Measurements from ENCODE around the gene SOWAHB.

The SOWAHB gene

GRCh38 chr4:76897536-76898384, at the start of gene SOWAHB:
TSS of gene SOWAHB (minus strand) at chr4:76898144. CDS start at chr4:76897849, 295 bp downstream.
- DNase-seq = no peak

DNA sequence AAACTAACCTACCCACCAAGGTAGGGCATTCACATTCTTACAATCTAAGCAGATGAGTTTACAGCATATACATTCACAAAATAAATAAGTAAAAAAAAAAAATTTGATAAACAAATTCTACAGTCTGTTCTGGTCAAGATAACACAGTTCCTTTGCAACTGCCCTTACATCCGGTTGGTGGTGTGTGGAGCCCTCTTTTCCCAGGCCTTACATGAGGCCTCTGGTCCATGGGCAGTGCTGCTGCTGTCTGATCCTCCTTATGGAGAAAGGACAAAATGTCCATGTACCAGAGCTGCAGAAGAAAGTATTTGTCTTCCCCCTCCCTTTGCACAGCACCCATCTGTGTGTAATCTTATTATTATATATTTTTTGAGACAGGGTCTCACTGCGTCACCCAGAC, 49.4 kb upstream of the SOWAHB start:
- peak; percentile 11 for DNase-seq

- peak; percentile 15 for DNase-seq
Measured at GRCh38 chr4:76943790-76944189, 45.8 kb upstream of the SOWAHB start.

- no peak for DNase-seq
Measured at GRCh38 chr4:76943129-76943620, 45.2 kb upstream of the SOWAHB start.

DNA sequence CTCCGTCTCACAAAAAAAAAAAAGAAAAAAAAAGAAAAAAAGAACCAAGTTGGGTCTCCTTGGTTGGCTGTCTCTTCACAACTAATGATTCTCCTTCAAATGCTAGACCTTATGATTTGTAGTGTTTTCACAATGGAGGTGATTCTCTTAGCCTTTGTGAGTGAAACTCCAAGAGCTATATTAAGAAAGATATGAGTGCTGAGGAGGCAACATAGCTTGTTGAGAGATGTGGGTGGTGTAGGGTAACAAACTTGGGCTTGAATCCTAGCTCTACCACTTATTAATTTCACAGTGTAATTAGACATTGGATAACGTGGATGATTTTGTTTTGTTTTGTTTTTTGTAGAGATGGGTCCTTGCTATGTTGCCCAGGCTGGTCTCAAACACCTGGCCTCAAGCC, 41.2 kb upstream of the SOWAHB start:
- DNase-seq = no peak

DNA sequence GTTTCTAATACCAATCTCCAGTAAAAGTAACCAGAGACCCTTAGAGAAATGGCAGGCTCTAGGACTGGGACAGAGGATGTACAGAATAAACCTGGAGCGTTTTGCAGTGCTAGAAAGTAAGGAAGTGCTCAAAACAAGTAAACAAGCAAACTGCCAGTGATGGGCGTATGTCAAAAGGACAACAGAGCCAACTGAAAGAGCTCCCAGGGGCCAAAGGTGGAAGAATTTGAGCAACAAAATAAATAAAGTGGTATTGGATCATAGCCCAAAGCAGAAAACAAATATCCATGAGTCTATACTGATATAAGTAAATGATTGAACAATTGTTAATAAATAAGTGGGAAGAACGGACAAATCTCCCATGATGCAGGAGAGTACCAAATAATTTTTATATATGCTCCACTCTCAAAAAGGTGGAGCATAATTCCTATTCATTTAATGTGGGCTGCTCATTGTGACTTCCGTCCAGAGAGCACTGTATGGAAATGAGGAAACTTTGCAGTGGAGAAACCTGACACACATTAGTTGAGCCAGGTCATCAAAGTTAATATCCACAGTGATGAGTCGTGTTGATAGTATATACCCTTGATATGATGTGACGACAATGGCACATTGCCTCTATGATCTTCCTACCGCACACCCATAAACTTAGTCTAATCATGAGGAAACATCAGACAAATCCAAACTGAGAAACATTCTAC, 33.8 kb upstream of the SOWAHB start:
- no peak for DNase-seq

DNA sequence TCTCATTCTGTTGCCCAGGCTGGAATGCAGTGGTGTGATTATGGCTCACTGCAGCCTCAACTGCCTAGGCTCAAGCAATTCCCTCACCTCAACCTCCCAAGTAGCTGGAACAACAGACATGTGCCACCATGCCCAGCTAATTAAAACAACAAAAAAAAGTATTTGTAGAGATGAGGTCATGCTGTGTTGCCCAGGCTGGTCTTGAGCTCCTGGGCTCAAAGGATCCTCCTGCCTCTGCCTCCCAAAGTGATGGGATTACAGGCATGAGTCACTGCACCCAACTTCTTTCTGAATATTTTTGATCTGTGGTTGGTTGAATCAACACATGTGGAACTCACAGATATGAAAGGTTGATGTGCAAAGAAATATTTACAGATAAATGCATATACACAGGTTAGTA, 33.1 kb upstream of the SOWAHB start:
- no peak for DNase-seq

GRCh38 chr4:76930685-76931084, 32.7 kb upstream of the SOWAHB start:
- DNase-seq = no peak

GRCh38 chr4:76926841-76927240, 28.9 kb upstream of the SOWAHB start:
- DNase-seq = no peak

- no peak for DNase-seq
Measured at GRCh38 chr4:76923619-76924357, 25.8 kb upstream of the SOWAHB start.

DNA sequence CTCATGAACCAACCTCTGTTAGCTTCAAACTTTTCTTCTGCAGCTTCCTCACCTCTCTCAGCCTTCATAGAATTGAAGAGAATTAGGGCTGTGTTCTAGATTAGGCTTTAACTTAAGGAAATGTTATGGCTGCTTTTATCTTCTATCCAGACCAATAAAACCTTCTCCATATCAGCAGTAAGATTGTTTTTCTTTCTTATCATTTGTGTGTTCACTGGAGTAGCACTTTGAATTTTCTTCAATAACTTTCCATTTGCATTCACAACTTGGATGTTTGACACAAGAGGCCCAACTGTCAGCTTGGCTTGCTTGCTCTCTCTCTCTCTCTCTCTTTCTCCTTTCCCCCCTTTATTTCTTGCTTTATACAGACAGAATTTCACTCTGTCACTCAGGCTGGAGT, 22.8 kb upstream of the SOWAHB start:
- no peak for DNase-seq

DNA sequence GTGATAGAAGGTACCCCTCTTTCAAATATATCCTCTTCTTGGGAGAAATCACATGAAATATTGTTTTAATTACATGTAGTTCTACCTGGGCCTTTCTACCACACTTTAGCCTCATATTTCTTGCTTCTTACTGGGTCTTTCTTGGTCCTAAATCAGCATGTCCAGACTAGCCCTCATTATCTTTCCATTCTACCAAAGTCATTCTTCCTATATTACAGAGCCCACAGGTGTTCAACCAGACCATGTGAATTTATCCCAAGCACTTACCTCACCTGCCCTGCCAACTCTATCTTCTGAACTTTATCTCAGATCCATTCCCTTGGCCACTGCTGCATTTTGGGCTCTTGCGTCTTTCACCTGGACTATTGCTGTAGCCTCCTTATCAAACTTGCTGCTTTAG, 11.8 kb upstream of the SOWAHB start:
- no peak for DNase-seq

- no peak for DNase-seq
Measured at GRCh38 chr4:76905521-76905920, 7.6 kb upstream of the SOWAHB start.

DNA sequence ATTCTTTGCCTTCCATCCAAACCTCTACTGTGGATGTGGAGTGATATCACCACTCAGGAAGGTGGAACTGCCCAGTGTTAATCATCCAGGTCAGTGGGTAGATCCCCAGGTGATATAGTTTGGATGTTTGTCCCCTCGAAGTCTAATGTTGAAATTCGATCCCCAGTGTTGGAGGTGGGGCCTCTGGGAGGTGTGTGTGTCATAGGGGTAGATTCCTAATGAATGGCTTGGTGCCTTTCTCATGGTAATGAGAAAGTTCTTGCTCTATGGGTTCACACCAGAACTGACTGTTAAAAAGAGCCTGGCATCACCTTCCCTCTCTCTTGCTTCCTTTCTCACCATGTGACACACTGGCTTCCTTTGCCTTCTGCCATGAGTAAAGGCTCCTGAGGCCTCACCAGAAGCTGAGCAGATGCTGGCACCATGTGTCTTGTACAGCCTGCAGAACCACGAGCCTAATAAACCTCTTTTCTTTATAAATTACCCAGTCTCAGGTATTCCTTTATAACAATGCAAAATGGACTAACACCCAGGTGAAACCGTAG, 6.8 kb upstream of the SOWAHB start:
- no peak for DNase-seq

DNA sequence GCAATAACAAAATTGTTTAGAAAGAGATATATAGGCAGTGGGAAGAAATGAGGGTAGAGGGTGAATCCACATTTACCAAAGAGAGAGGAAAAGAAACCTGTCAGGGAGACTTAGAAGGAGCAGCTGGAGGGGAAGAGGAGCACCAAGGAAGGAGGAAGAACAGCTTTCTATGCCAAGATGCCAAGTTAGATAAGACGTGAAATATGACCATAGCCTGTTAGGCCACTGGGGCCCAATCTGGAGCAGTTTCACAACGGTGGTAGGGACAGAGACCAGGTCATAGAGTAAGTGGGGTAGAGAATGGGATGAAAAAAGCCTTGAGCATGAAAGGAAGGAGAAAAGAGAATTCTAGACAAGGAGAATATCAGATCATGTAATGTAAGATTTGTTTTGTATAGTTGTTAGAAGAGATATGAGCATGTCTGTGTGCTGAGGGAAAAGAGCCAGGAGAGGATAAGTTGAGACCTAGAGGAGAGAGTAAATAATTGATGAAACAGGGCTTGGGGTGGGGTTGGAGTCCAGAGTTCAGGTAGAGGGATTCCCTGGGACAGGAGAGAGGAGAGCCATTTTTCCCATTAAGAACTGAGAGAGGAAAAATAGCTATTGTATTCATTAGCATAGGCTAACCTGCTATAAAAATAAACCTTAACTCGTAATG, 4.4 kb upstream of the SOWAHB start:
- DNase-seq = no peak

DNA sequence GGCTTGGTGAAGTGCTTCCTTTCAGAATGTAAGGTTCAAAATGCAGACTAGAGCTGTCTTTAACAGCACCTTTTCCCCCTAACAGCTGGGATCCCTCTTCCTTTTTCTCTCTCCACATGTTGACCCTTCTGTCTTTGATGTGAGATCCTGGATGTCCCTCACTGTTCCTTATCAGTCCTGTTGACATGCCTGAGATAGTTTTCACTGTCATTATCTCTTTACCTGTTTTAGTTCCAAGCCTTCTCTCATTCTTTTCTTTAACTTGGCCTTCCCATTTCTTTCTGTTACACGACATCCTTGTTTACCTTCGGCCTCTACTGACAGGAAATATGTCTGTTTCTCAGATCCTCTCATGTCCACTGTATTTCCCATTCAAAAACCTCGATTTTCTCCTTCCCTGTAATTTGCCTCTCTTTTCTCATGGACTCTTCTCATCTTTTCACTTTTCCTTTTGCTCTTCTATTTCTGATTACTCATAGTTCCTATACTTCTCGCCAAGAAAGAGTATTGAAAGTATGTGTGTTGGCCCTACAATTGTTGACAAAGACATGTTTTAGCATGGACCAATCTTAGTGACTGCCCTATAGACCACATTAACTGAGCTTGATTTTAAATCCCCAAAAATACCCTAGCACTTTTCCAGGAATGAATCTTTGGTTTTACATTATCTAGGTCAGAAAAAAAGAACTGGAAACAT, 1.2 kb upstream of the SOWAHB start:
- DNase-seq = no peak

- no peak for DNase-seq
Measured at GRCh38 chr4:76898385-76898692, 395 bp upstream of the SOWAHB start.

DNA sequence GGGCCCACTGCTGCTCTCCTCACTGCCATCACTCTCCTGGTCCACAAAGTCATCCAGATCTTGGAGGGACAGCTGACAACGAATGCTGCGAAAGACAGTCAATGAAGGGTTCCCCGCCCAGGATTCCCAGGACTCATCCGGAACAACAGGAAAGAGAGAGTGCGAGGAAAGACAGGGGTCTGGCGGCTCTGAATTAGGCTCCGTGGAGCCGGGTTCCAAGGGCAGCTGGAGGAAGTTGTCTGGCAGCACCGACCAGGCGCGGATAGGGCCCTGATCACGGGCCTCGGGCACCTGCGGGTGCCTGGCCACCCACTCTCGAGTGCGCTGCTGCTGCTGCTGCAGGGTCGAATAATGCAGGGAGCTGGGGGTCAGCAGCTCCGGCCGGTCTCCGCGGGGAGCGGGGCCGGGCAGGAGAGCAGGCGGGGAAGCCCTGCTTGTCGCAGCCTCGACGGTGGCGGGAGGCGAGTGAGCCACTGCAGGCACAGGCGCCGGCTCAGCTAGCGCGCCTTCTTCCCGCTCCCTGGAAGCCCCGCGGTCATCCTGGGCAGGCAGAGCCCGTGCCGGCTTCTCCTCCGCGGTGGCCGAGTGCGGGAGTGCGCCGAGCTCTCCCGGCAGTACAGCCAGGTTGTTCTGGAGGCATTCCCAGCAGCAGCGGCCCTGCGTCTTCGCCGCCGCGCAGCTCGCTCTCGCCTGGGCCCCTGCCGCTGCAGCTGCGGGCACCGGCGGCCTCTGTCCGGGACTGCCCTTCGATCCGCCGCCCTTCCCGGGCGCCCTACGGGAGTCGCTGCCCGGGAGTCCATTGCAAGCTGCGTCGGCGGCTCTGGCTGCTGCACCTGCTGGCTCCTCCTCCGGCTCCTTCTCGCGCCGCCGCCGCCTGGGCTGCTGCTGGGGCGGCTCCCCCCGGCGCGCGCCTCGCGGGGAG, 1.1 kb downstream of the SOWAHB start:
- DNase-seq = no peak

DNA sequence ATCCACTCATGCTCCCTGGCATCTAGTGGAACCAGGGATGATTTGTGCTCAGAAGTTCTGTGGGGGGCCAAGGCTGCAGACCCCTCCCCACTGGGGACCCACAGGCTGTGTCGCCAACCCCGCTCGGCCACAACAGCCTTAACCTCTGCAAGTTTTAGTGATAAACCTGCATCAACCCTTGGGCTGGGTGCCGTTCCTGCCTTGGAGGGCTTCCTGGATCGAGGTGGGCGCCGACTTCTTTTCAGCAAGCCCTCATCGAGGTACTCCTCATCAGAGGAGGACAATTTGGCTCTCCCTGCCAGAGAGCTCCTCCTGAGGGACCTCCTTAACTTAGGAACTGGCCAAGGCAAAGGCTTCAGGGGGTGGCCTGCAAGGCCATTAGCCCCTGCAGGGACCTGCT, 1.9 kb downstream of the SOWAHB start:
- DNase-seq = no peak

DNA sequence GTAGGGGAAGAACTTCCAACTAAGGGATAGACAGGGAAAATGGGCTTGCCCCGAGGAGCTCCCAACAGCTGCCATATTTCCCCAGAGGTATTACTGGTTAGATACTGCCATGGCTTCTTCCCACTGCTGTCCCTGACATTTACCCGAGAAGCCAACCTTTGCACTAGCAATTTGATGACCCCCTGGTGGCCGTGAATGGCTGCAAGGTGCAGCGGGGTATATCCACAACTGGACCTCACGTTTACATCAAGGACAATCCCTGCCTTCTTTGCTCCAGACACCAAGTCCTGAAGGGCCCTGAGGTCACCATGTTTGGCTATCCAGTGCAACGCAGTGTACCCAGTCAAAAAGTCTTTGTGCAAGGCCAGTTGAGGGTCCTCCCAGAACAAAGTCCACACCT, 2.3 kb downstream of the SOWAHB start:
- no peak for DNase-seq

Measured in midbrain (tissue), 1 donor.